Measurements from ENCODE around the gene NOBOX. TPM values are rescaled to one million over a fixed set of nuclear protein-coding genes. Genes with fewer than 3 reads are reported as not detected.
"Not testable (repeated sequence)": the region's sequence is repeated elsewhere in the genome, so short reads cannot be mapped to it uniquely, and the experiment has no call there.

The NOBOX gene
- total RNA-seq, 1 experiment from 2014 or later: not detected

- Histone ChIP-seq H3K36me3 (no peaks in the 10 kb centered on the region), H3K27ac (no peak overlapping the region), H3K27me3 (peaks cover 18% of the 10 kb centered on the region), H3K4me1 (no peaks in the 10 kb centered on the region), H3K4me3 (no peak overlapping the region), H3K9me3 (replicated peaks) (no peaks in the 10 kb centered on the region)
- DNase-seq: no peak
Observed at GRCh38 chr7:144379776-144380384, 23.6 kb downstream of the NOBOX start.

GRCh38 chr7:144378651-144379050 lies 24.8 kb downstream of the NOBOX start:
- no peaks in the 10 kb centered on the region for H3K36me3 ChIP-seq
- peaks cover 12% of the 10 kb centered on the region for H3K27me3 ChIP-seq
- no peaks in the 10 kb centered on the region for H3K4me1 ChIP-seq
- H3K9me3 ChIP-seq (replicated peaks): no peaks in the 10 kb centered on the region
- H3K27ac ChIP-seq: no peak overlapping the region
- no peak overlapping the region for H3K4me3 ChIP-seq
- no peak for DNase-seq

DNA sequence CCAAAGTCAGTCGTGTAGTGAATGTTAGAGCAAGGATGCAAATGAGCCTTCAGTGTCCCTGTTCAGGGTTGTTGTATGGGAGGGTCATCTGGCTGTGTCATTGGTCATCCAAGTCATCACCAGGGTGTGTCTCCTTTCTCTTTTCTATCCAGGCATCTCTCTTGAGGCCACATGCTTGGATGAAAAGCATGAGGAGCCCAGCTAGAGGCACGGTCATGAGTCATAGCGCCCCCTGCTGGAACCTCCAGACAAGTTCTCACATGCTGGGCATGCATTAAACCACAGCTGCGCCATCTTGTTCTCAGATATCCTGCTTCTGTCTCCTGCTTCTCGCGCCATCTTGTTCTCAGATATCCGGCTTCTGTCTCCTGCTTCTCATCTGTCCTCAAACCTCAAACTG lies 34.3 kb downstream of the NOBOX start:
- not testable (repeated sequence) for DNase-seq; H3K4me3 ChIP-seq; H3K27ac ChIP-seq; H3K4me1 ChIP-seq; H3K36me3 ChIP-seq; H3K9me3 ChIP-seq (replicated peaks); H3K27me3 ChIP-seq

- H3K9me3 ChIP-seq (replicated peaks); H3K4me1 ChIP-seq; H3K27me3 ChIP-seq; H3K36me3 ChIP-seq; DNase-seq; H3K4me3 ChIP-seq; H3K27ac ChIP-seq: not testable (repeated sequence)
Observed at GRCh38 chr7:144367250-144367649, 36.2 kb downstream of the NOBOX start.

GRCh38 chr7:144365523-144365922 lies 38.0 kb downstream of the NOBOX start:
- not testable (repeated sequence) for H3K27me3 ChIP-seq; H3K9me3 ChIP-seq (replicated peaks); H3K27ac ChIP-seq; H3K36me3 ChIP-seq; H3K4me3 ChIP-seq; DNase-seq; H3K4me1 ChIP-seq

DNA sequence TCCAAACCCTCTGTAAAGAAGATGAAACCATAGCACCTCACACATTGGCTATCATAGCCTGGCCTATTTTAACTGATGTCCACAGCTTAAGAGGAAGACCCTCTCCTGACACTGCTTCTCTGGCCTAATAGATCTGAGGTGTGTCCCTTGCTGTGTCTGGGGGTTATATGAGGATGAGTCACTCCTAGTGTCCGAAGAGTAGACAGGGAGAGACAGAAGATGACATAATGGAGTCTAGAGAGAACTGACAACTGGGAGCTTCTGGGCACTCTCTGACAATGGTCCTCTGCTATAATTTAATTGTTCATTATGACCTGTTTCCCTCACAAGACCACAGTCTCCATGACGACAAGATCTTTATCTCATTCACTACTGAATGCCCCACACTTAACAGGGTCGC lies 41.4 kb downstream of the NOBOX start:
- not testable (repeated sequence) for H3K4me1 ChIP-seq; H3K27ac ChIP-seq; H3K27me3 ChIP-seq; DNase-seq; H3K36me3 ChIP-seq; H3K9me3 ChIP-seq (replicated peaks); H3K4me3 ChIP-seq

- H3K27ac ChIP-seq; H3K9me3 ChIP-seq (replicated peaks); H3K36me3 ChIP-seq: not testable (repeated sequence)
Observed at GRCh38 chr7:144356860-144357259, 46.6 kb downstream of the NOBOX start.

DNA sequence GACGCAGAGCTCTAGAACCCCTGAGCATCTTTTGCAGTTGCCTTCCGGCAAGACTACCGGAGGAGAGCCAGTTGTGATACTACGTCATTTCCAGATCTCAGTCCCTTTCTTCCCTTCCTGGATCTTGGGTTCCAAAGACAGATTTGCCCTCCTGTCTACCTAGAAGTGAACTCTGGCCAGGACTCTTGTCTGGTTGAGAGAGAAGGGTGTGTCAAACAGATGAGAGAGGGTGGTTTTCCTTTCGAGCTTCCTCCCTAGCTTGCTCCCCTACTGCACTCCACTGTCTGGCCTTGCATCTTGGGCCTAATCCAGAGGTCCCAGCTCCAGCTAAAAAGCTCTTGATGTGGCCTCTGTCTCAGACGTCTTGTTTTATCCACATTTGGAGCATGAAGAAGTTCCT lies 47.3 kb downstream of the NOBOX start:
- DNase-seq; H3K27me3 ChIP-seq; H3K4me1 ChIP-seq; H3K27ac ChIP-seq; H3K4me3 ChIP-seq; H3K9me3 ChIP-seq (replicated peaks); H3K36me3 ChIP-seq: not testable (repeated sequence)

More at GRCh38 chr7:144356860-144357259, 46.6 kb downstream of the NOBOX start:
- H3K4me3 ChIP-seq, H3K4me1 ChIP-seq, H3K27me3 ChIP-seq, DNase-seq: not testable (repeated sequence)

DNA sequence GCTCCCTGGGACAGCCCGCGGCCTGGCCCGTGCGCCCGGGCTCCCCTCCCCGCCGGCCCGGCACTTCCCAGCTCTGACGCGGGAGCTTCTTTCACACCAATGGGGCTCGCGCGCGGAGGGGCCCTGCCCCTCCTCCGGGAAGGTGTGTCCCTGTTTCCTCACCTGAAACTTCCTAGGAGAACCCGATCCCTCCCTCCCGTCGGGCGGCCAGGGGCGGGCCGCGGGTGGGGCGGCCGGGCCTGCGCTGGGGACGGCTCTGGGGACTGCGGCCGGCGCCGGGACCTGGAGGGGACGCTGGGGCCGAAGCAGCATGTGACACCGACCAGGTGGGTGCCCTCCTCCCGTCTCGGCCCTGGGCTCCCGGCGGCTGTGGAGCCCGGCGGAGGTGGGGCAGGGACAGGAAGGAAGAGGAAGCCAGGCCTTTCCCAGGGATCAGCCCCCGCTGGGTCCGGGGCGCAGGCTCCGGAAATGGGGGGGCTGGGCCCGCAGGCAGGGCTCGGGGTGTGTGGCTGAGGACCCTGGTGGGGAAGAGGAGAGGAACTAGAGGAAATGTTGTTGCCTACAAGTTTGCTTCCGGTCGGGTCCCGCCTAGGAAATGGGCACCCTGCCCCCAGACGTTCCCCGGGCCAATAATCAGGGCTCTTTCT lies 48.2 kb downstream of the NOBOX start, which contains the start of gene ARHGEF5:
TSS of gene ARHGEF5 (plus strand) at position 227 of the 647 bp plus-strand sequence. CDS start 7,268 bp downstream, outside the sequence.
- H3K9me3 ChIP-seq (replicated peaks); H3K4me3 ChIP-seq; H3K36me3 ChIP-seq; DNase-seq; H3K27me3 ChIP-seq; H3K4me1 ChIP-seq; H3K27ac ChIP-seq: not testable (repeated sequence)

- H3K9me3 ChIP-seq (replicated peaks); H3K4me1 ChIP-seq; H3K36me3 ChIP-seq; H3K4me3 ChIP-seq; DNase-seq; H3K27me3 ChIP-seq; H3K27ac ChIP-seq: not testable (repeated sequence)
Observed at GRCh38 chr7:144351667-144352066, 51.8 kb downstream of the NOBOX start.

- not testable (repeated sequence) for H3K4me1 ChIP-seq; H3K36me3 ChIP-seq; H3K9me3 ChIP-seq (replicated peaks); H3K27ac ChIP-seq; DNase-seq; H3K4me3 ChIP-seq; H3K27me3 ChIP-seq
Observed at GRCh38 chr7:144348625-144349024, 54.9 kb downstream of the NOBOX start.

Other genes with a start within 250 kb of the NOBOX start
- not detected in 2 replicates for gene CTAGE4, start 220.2 kb downstream of the NOBOX start, total RNA-seq (2014; rRNA removed; shearing (Covaris generic))
- not detected in 2 replicates for gene ARHGEF35, start 207.9 kb downstream of the NOBOX start, total RNA-seq (2014; rRNA removed; shearing (Covaris generic))
- not detected in 2 replicates for gene OR2A42, start 164.1 kb downstream of the NOBOX start, total RNA-seq (2014; rRNA removed; shearing (Covaris generic))
- not detected in 2 replicates for gene OR2A7, start 138.9 kb downstream of the NOBOX start, total RNA-seq (2014; rRNA removed; shearing (Covaris generic))
- not detected in 2 replicates for gene CTAGE8, start 134.4 kb downstream of the NOBOX start, total RNA-seq (2014; rRNA removed; shearing (Covaris generic))
- not detected in 2 replicates for gene OR2A1, start 91.3 kb downstream of the NOBOX start, total RNA-seq (2014; rRNA removed; shearing (Covaris generic))
- not detected in 2 replicates for gene ARHGEF5, start 48.3 kb downstream of the NOBOX start, total RNA-seq (2014; rRNA removed; shearing (Covaris generic))